Measurements from ENCODE around the gene STX1B.
A peak's percentile ranks its signal among the peaks of the same experiment; 100 is the strongest.

Gene STX1B

DNA sequence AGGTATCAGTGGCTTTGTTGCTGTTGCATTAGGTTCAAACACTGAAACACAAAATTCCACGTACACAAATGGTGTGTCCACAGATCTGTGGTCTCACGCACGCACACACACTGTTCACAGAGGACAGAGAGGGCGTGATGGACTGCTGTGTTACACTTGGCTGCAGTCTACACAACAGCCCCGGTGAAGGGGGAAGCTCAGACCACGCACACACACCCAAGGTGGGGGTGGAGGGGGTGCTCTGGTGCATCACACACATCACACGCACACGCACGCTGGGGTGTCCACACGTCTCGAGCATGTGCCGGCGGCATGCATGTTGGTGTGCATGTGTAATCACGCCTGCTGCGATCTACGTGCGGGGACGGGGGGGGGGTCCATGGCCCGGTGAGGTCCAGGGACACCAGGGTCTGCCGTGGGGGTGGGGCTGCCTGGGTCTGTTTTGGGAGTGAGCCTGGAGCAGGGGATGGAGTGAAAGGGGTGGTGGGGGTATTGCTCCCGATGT, 18.1 kb downstream of the STX1B start:
- Histone ChIP-seq H3K9me3 (ENCODE audit: insufficient read depth, low read depth, low read length) (no peaks in the 10 kb centered on the region), H3K36me3 (ENCODE audit: insufficient read depth, low read depth, low read length) (no peaks in the 10 kb centered on the region), H3K4me1 (ENCODE audit: insufficient read depth, low read length) (no peaks in the 10 kb centered on the region), H3K27ac (ENCODE audit: low read length) (no peak overlapping the region), H3K4me3 (ENCODE audit: low read length) (no peak overlapping the region), H3K9ac (ENCODE audit: low read depth, low read length) (no peak overlapping the region), H3K27me3 (ENCODE audit: insufficient read depth, low read length) (peaks cover 7% of the 10 kb centered on the region)

- H3K4me3 ChIP-seq (ENCODE audit: low read length), result no peak overlapping the region
- no peaks in the 10 kb centered on the region for H3K9me3 ChIP-seq (ENCODE audit: insufficient read depth, low read depth, low read length)
- H3K27me3 ChIP-seq (ENCODE audit: insufficient read depth, low read length), result peaks cover under 1% of the 10 kb centered on the region
- H3K4me1 ChIP-seq (ENCODE audit: insufficient read depth, low read length), result no peaks in the 10 kb centered on the region
- no peak overlapping the region for H3K27ac ChIP-seq (ENCODE audit: low read length)
- H3K9ac ChIP-seq (ENCODE audit: low read depth, low read length), result no peak overlapping the region
- no peaks in the 10 kb centered on the region for H3K36me3 ChIP-seq (ENCODE audit: insufficient read depth, low read depth, low read length)
Measured at GRCh38 chr16:30991052-30991451, 19.4 kb downstream of the STX1B start.

DNA sequence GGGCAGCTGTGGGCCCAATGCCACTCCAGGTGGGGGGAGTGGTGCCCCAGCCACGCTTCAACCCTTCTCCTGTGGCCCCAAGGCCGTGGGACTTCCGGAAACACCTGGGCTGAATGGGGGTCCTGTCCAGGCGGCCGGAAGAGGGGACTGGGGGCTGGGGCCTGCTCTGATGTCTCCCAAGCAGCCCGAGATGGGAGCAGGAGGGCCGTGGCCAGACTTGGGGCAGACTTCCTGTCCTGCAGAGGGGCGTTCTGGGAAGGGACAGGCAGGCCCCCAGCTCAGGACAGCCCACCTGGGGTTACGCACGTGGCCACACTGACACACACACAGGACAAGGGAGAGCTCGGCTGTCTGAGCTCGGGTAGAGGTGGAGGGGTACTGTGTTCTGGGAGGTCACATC, 20.3 kb downstream of the STX1B start:
- Histone ChIP-seq H3K4me1 (ENCODE audit: insufficient read depth, low read length) (no peaks in the 10 kb centered on the region; the same call in 1 of the 2 replicates), H3K9ac (ENCODE audit: low read depth, low read length) (no peak overlapping the region), H3K27ac (ENCODE audit: low read length) (no peak overlapping the region), H3K9me3 (ENCODE audit: insufficient read depth, low read depth, low read length) (no peaks in the 10 kb centered on the region), H3K36me3 (ENCODE audit: insufficient read depth, low read depth, low read length) (no peaks in the 10 kb centered on the region), H3K4me3 (ENCODE audit: low read length) (no peak overlapping the region), H3K27me3 (ENCODE audit: insufficient read depth, low read length) (no peaks in the 10 kb centered on the region)

DNA sequence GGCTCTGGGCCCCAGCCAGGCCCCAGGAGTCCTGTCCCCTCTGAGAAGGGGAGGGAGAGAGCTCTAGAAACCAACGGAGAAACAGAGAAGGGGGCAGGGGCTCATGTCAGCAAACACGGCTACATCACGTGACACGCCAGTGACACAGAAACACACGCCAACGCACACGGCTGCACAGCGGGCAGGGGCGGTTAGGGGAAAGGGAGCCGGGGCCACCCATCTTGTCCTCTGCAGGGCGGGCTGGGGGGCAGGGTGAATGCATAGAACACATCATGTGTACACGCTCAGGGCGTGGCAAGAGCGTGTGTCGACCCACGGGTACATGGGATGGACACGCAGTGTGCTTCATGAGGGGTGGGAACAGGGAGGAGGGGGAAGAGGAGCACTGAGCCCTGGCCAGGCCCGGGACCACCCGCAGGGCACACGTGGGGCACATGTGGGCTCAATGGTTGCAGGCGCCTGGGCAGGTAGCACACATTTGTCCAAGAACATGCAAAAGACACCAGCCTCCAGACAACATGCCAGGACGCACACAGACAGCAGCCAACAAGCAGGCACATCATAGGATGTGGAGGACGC, 20.9 kb downstream of the STX1B start:
- Histone ChIP-seq H3K4me1 (ENCODE audit: insufficient read depth, low read length) (no peaks in the 10 kb centered on the region; the same call in 1 of the 2 replicates), H3K36me3 (ENCODE audit: insufficient read depth, low read depth, low read length) (peaks cover 3% of the 10 kb centered on the region; the same call in 1 of the 2 replicates), H3K9ac (ENCODE audit: low read depth, low read length) (no peak overlapping the region), H3K27me3 (ENCODE audit: insufficient read depth, low read length) (no peaks in the 10 kb centered on the region), H3K9me3 (ENCODE audit: insufficient read depth, low read depth, low read length) (no peaks in the 10 kb centered on the region), H3K4me3 (ENCODE audit: low read length) (no peak overlapping the region), H3K27ac (ENCODE audit: low read length) (no peak overlapping the region)

DNA sequence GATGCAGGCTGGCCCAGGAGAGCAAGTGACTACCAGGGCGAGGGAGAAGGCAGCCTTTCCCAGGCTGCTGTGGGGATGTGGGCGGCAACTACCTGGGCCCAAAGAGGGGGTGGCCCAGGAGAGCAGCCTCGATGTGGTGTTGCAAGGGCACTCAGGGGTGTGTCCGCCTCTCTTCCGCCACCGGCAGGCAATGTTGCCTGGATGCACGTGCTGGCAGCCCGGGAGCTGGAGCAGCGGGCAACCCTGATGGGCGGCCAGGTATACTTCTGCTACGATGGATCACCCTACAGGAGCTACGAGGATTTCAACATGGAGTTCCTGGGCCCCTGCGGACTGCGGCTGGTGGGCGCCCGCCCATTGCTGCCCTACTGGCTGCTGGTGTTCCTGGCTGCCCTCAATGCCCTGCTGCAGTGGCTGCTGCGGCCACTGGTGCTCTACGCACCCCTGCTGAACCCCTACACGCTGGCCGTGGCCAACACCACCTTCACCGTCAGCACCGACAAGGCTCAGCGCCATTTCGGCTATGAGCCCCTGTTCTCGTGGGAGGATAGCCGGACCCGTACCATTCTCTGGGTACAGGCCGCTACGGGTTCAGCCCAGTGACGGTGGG, 22.8 kb downstream of the STX1B start:
- no peaks in the 10 kb centered on the region; the same call in 1 of the 2 replicates for H3K4me1 ChIP-seq (ENCODE audit: insufficient read depth, low read length)

GRCh38 chr16:30986129-30986991, 24.1 kb downstream of the STX1B start:
- Histone ChIP-seq H3K27me3 (ENCODE audit: insufficient read depth, low read length) (no peaks in the 10 kb centered on the region), H3K9ac (ENCODE audit: low read depth, low read length) (no peak overlapping the region), H3K9me3 (ENCODE audit: insufficient read depth, low read depth, low read length) (no peaks in the 10 kb centered on the region), H3K36me3 (ENCODE audit: insufficient read depth, low read depth, low read length) (peaks cover 32% of the 10 kb centered on the region), H3K27ac (ENCODE audit: low read length) (no peak overlapping the region), H3K4me1 (ENCODE audit: insufficient read depth, low read length) (no peaks in the 10 kb centered on the region; the same call in 1 of the 2 replicates), H3K4me3 (ENCODE audit: low read length) (no peak overlapping the region)

More for the DNA sequence above, 22.8 kb downstream of the STX1B start:
- Histone ChIP-seq H3K9me3 (ENCODE audit: insufficient read depth, low read depth, low read length) (no peaks in the 10 kb centered on the region), H3K27me3 (ENCODE audit: insufficient read depth, low read length) (no peaks in the 10 kb centered on the region), H3K9ac (ENCODE audit: low read depth, low read length) (no peak overlapping the region), H3K4me3 (ENCODE audit: low read length) (no peak overlapping the region), H3K36me3 (ENCODE audit: insufficient read depth, low read depth, low read length) (peaks cover 22% of the 10 kb centered on the region), H3K27ac (ENCODE audit: low read length) (no peak overlapping the region)

GRCh38 chr16:30985401-30986128, 24.9 kb downstream of the STX1B start:
- Histone ChIP-seq H3K9ac (ENCODE audit: low read depth, low read length) (peak overlapping the region; percentile 46; the same call in 1 of the 2 replicates), H3K9me3 (ENCODE audit: insufficient read depth, low read depth, low read length) (no peaks in the 10 kb centered on the region), H3K27ac (ENCODE audit: low read length) (no peak overlapping the region), H3K4me1 (ENCODE audit: insufficient read depth, low read length) (no peaks in the 10 kb centered on the region; the same call in 1 of the 2 replicates), H3K4me3 (ENCODE audit: low read length) (peak overlapping the region; percentile 54; the same call in 1 of the 2 replicates), H3K36me3 (ENCODE audit: insufficient read depth, low read depth, low read length) (peaks cover 40% of the 10 kb centered on the region), H3K27me3 (ENCODE audit: insufficient read depth, low read length) (no peaks in the 10 kb centered on the region)

DNA sequence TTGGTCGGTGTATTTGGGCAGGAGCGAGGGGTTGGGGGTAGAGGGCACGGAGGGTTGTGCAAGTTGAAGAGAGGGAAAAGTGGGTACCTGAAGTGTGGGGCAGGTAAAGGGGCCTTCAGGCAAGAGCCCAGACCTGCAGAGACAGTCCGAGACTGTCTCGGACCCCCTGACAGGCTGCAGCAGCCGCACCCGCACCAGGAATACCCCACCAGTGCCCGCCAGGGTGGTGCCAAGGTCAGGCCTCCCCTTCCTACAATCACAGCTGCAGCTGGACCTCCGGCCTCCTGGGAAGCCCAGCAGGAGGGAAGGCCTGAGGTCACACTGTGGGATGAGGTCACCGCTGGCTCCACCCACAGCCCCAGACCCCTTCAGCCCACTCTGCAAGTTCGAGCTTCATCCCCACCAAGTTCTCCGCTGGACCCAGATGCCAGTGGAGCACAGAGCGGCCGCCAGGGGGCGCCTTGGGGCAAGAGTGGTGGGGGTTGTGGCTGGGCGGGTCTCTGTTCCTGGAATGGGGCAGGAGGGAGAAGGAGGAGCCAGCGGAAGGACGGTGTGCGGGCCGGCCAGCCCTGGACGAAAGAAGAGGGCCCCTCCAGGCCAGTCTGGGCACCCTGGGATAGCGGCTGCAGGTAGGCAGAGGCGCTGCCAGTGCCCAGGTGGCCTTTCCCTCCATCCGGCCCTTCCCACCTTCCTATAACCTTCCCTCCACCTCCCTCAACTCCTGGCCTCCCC, 25.6 kb downstream of the STX1B start, which contains the start of gene HSD3B7:
Gene HSD3B7, plus strand, starts transcription at position 539 of the 732 bp plus-strand sequence. CDS start 452 bp downstream, outside the sequence.
- Histone ChIP-seq H3K4me1 (ENCODE audit: insufficient read depth, low read length) (no peaks in the 10 kb centered on the region; the same call in 1 of the 2 replicates), H3K36me3 (ENCODE audit: insufficient read depth, low read depth, low read length) (peaks cover 47% of the 10 kb centered on the region), H3K27me3 (ENCODE audit: insufficient read depth, low read length) (no peaks in the 10 kb centered on the region), H3K9ac (ENCODE audit: low read depth, low read length) (peak within 1 kb of the TSS; percentile 46; the same call in 1 of the 2 replicates), H3K27ac (ENCODE audit: low read length) (no peak within 1 kb of the TSS), H3K4me3 (ENCODE audit: low read length) (peak within 1 kb of the TSS; percentile 54; the same call in 1 of the 2 replicates), H3K9me3 (ENCODE audit: insufficient read depth, low read depth, low read length) (no peaks in the 10 kb centered on the region)

GRCh38 chr16:30983898-30984610, 26.4 kb downstream of the STX1B start:
- H3K27me3 ChIP-seq (ENCODE audit: insufficient read depth, low read length), result no peaks in the 10 kb centered on the region
- H3K9me3 ChIP-seq (ENCODE audit: insufficient read depth, low read depth, low read length), result no peaks in the 10 kb centered on the region
- H3K4me1 ChIP-seq (ENCODE audit: insufficient read depth, low read length), result no peaks in the 10 kb centered on the region; the same call in 1 of the 2 replicates
- peaks cover 53% of the 10 kb centered on the region for H3K36me3 ChIP-seq (ENCODE audit: insufficient read depth, low read depth, low read length)
- H3K27ac ChIP-seq (ENCODE audit: low read length), result no peak overlapping the region
- H3K9ac ChIP-seq (ENCODE audit: low read depth, low read length), result no peak overlapping the region
- no peak overlapping the region for H3K4me3 ChIP-seq (ENCODE audit: low read length)

DNA sequence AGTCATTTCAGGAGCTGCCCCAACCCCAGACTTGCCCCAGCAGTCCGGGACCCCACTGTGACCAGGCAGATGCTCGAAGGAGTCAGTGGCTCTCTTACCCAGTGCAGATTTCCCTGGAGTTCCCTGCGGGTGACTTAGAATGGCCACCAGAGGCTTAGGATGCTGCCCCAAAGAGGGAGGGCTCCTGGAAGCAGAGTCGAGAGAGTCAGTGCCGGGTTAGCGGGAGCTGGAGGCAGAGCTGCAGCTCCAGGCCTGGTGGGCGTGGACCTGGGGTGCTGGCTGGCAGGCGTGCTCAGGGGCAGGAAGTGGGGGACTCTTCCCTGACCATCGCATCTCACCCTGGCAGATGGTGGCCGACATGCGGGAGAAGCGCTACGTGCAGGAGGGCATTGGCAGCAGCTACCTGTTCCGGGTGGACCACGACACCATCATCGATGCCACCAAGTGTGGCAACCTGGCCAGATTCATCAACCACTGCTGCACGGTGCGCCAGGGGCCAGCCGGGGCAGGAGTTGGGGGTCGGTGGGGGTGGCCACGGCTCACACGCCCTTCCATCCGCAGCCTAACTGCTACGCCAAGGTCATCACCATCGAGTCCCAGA, 27.0 kb downstream of the STX1B start:
- H3K27ac ChIP-seq (ENCODE audit: low read length), result no peak overlapping the region
- H3K36me3 ChIP-seq (ENCODE audit: insufficient read depth, low read depth, low read length), result peaks cover 58% of the 10 kb centered on the region
- H3K9me3 ChIP-seq (ENCODE audit: insufficient read depth, low read depth, low read length), result no peaks in the 10 kb centered on the region

More for the DNA sequence above, 27.0 kb downstream of the STX1B start:
- H3K4me3 ChIP-seq (ENCODE audit: low read length), result no peak overlapping the region
- no peaks in the 10 kb centered on the region for H3K27me3 ChIP-seq (ENCODE audit: insufficient read depth, low read length)
- H3K4me1 ChIP-seq (ENCODE audit: insufficient read depth, low read length), result no peaks in the 10 kb centered on the region; the same call in 1 of the 2 replicates
- no peak overlapping the region for H3K9ac ChIP-seq (ENCODE audit: low read depth, low read length)

Measured in iPS-20b (cell line).